Liver (tissue), 9 donors: ENCODE data around the gene ATP1B1. TPM values are rescaled to one million over a fixed set of nuclear protein-coding genes. Genes with fewer than 3 reads are reported as not detected.
A peak's percentile ranks its signal among the peaks of the same experiment; 100 is the strongest.

Experiments
- DNase-seq: peaks from one replicate; pipeline ENCODE4 v3.0.0-alpha.2; 2017; ENCODE audit warnings: low spot score
- H3K27ac ChIP-seq, 2 donors: one replicate each; pipeline ENCODE4 v1.7.0; 2013; ENCODE audit warnings: inconsistent platforms in 2 of 2, low read length in 2 of 2, control low read depth in 1 of 2, low read depth in 1 of 2, mild to moderate bottlenecking in 1 of 2
- H3K27me3 ChIP-seq, 4 donors: one replicate each; pipeline versions ENCODE4 v1.6.1 to v1.7.0; 2013; ENCODE audit warnings: low read length in 3 of 4, inconsistent platforms in 1 of 4, mild to moderate bottlenecking in 1 of 4, moderate library complexity in 1 of 4; ENCODE audit not compliant: control insufficient read depth in 4 of 4, insufficient read depth in 4 of 4
- H3K36me3 ChIP-seq, 4 donors: one replicate each; pipeline versions ENCODE4 v1.6.1 to v1.7.0; 2013; ENCODE audit warnings: low read length in 3 of 4, mild to moderate bottlenecking in 3 of 4, low read depth in 1 of 4, moderate library complexity in 1 of 4; ENCODE audit not compliant: control insufficient read depth in 4 of 4, insufficient read depth in 3 of 4
- H3K4me1 ChIP-seq, 4 donors: one replicate each; pipeline versions ENCODE4 v1.6.1 to v1.7.0; 2013; ENCODE audit warnings: low read length in 3 of 4, mild to moderate bottlenecking in 3 of 4, moderate library complexity in 1 of 4; ENCODE audit not compliant: control insufficient read depth in 4 of 4, insufficient read depth in 4 of 4
- H3K4me3 ChIP-seq, 3 donors: one replicate each; pipeline versions ENCODE4 v1.6.1 to v1.7.0; 2013; ENCODE audit warnings: low read length in 3 of 3, control low read depth in 1 of 3, low read depth in 1 of 3, mild to moderate bottlenecking in 1 of 3
- H3K9ac ChIP-seq, 2 donors: one replicate each; pipeline ENCODE4 v1.7.0; 2013; ENCODE audit warnings: low read length in 2 of 2, mild to moderate bottlenecking in 2 of 2, moderate library complexity in 2 of 2, control low read depth in 1 of 2, low read depth in 1 of 2
- H3K9me3 ChIP-seq, 4 donors: one replicate each; pipeline versions ENCODE4 v1.6.1 to v1.7.0; 2013; ENCODE audit warnings: low read length in 3 of 4; ENCODE audit not compliant: control insufficient read depth in 4 of 4
- FOXA1 ChIP-seq: IDR thresholded peaks from 2 replicates; pipeline ENCODE4 v1.6.1; 2016; ENCODE audit warnings: antibody characterized with exemption
- FOXA2 ChIP-seq: IDR thresholded peaks from 2 replicates; pipeline ENCODE4 v1.6.1; 2016; ENCODE audit warnings: antibody characterized with exemption
- RAD21 ChIP-seq, 2 donors: IDR thresholded peaks; 2 replicates each; pipeline ENCODE4 v1.6.1; 2016; ENCODE audit warnings: antibody characterized with exemption in 2 of 2, mild to moderate bottlenecking in 2 of 2
- RXRA ChIP-seq, 2 donors: IDR thresholded peaks; 2 replicates each; pipeline ENCODE4 v1.6.1; 2017 to 2018; ENCODE audit warnings: antibody characterized with exemption in 2 of 2, mild to moderate bottlenecking in 1 of 2
- TAF1 ChIP-seq: conservative IDR thresholded peaks from 2 replicates; pipeline ENCODE4 v1.6.1; 2016; ENCODE audit warnings: antibody characterized with exemption, mild to moderate bottlenecking
- WGBS: extraction: QIAGEN DNeasy Blood & Tissue Kit; methylation state at CpG from one replicate; pipeline ENCODE4 v1.1.7; 2013; 5-methylcytosine and 5-hydroxymethylcytosine counted together
- polyA plus RNA-seq, 2 donors: library from polyadenylated mRNA; stranded (reverse) in 1 of 2; unstranded in 1 of 2; fragments of 200-250 nt in 1 of 2; fragments of >200 nt in 1 of 2; fragmentation: Nextera tagmentation in 1 of 2; extraction: Ambion mirVana in 1 of 2; gene quantifications; one replicate each; pipeline versions ENCODE4 v1.2.1 to v1.2.3, GENCODE V29; 2013 to 2015
- total RNA-seq, 2 donors: library from RNA; depleted of rRNA; stranded (reverse); fragments of >200 nt; gene quantifications; one replicate each; pipeline ENCODE4 v1.2.3, GENCODE V29; 2014
- TF ChIP-seq, protein P1 (sequence below): IDR thresholded peaks from 2 replicates; pipeline ENCODE4 v1.6.1; 2016; ENCODE audit warnings: antibody characterized with exemption
- TF ChIP-seq, protein P2 (sequence below): IDR thresholded peaks from 2 replicates; pipeline ENCODE4 v1.6.1; 2016; ENCODE audit warnings: antibody characterized with exemption
- TF ChIP-seq, protein P3 (sequence below): IDR thresholded peaks from 2 replicates; pipeline ENCODE4 v1.6.1; 2016; ENCODE audit warnings: antibody characterized with exemption, mild to moderate bottlenecking
- TF ChIP-seq, protein P4 (sequence below): fragments of 150-350 bp; IDR thresholded peaks from 2 replicates; pipeline ENCODE4 v1.5.1; 2017; ENCODE audit warnings: improper control_type of control experiment, low read depth, low read length; ENCODE audit not compliant: missing input control
- TF ChIP-seq, protein P5 (sequence below): IDR thresholded peaks from 2 replicates; pipeline ENCODE4 v1.6.1; 2016; ENCODE audit warnings: antibody characterized with exemption
- donor health status: healthy.
- donor health status: healthy.
- donor health status: healthy.
- donor health status: healthy.
- donor health status: healthy.

The ATP1B1 gene
- total RNA-seq (10 to 100 TPM; 36.1 to 53.8 TPM), polyA plus RNA-seq (10 to 100 TPM; 39.1 to 57.0 TPM)

DNA sequence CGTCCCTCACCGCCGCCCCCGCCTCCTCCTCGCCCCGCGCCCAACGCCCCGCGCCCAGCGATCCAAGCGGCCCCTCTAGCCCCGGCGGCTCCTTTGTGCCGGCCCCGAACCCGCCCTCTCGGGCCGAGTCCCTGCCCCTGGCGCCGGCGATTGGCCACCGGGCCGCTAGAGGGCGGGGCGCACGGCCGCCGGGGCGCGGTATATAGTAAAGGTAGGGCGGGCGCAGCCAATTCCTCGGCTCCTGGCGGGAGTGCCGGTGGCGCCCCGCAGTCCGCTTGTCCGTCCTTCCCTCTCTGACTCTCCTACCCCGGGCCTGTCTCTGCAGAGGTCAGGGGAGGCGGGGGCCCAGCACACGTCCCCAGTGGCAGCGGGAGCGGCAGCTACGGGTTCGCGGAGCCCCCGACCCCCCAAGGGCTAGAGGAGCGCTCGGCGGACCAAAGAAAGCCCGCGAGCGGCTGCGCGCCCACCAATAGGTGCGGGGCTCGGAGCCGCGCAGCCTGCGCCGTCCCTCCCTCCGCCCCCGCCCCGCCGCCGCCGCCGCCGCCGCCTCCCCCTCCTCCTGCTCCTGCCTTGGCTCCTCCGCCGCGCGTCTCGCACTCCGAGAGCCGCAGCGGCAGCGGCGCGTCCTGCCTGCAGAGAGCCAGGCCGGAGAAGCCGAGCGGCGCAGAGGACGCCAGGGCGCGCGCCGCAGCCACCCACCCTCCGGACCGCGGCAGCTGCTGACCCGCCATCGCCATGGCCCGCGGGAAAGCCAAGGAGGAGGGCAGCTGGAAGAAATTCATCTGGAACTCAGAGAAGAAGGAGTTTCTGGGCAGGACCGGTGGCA is at the start of gene ATP1B1:
ATP1B1 (plus strand) TSS at position 596 of the 826 bp plus-strand sequence; CDS start at position 736, 140 bp downstream.
- peaks cover 5 to 47% (median 28%) of the 10 kb centered on the region in 4 donors for H3K4me1 ChIP-seq

More for the DNA sequence above, at the start of gene ATP1B1:
- no peaks in the 10 kb centered on the region for H3K9me3 ChIP-seq
- peak; percentile 88 for DNase-seq
- peak within 1 kb of the TSS; percentile 80 to 88 for H3K27ac ChIP-seq
- peak within 1 kb of the TSS; percentile 70 to 87 (median 85) for H3K4me3 ChIP-seq
- WGBS = under 1% methylated on average over 100 of the region's 100 CpGs
- H3K9ac ChIP-seq = peak within 1 kb of the TSS; percentile 93 to 99
- no peaks in the 10 kb centered on the region for H3K27me3 ChIP-seq
- no peak for TF ChIP-seq FOXA1
- peak in 1 of 2 donors; percentile 12 for TF ChIP-seq RAD21 (IDR thresholded peaks at IDR 0.05)
- TF ChIP-seq RXRA (IDR thresholded peaks at IDR 0.05) = no peak
- TF ChIP-seq, protein P1, sequence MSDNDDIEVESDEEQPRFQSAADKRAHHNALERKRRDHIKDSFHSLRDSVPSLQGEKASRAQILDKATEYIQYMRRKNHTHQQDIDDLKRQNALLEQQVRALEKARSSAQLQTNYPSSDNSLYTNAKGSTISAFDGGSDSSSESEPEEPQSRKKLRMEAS = no peak
- peak; percentile 93 for TF ChIP-seq TAF1
- TF ChIP-seq FOXA2 = no peak
- TF ChIP-seq, protein P2, sequence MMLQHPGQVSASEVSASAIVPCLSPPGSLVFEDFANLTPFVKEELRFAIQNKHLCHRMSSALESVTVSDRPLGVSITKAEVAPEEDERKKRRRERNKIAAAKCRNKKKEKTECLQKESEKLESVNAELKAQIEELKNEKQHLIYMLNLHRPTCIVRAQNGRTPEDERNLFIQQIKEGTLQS = no peak
- TF ChIP-seq, protein P3, sequence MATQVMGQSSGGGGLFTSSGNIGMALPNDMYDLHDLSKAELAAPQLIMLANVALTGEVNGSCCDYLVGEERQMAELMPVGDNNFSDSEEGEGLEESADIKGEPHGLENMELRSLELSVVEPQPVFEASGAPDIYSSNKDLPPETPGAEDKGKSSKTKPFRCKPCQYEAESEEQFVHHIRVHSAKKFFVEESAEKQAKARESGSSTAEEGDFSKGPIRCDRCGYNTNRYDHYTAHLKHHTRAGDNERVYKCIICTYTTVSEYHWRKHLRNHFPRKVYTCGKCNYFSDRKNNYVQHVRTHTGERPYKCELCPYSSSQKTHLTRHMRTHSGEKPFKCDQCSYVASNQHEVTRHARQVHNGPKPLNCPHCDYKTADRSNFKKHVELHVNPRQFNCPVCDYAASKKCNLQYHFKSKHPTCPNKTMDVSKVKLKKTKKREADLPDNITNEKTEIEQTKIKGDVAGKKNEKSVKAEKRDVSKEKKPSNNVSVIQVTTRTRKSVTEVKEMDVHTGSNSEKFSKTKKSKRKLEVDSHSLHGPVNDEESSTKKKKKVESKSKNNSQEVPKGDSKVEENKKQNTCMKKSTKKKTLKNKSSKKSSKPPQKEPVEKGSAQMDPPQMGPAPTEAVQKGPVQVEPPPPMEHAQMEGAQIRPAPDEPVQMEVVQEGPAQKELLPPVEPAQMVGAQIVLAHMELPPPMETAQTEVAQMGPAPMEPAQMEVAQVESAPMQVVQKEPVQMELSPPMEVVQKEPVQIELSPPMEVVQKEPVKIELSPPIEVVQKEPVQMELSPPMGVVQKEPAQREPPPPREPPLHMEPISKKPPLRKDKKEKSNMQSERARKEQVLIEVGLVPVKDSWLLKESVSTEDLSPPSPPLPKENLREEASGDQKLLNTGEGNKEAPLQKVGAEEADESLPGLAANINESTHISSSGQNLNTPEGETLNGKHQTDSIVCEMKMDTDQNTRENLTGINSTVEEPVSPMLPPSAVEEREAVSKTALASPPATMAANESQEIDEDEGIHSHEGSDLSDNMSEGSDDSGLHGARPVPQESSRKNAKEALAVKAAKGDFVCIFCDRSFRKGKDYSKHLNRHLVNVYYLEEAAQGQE = peak; percentile 93
- TF ChIP-seq, protein P4, sequence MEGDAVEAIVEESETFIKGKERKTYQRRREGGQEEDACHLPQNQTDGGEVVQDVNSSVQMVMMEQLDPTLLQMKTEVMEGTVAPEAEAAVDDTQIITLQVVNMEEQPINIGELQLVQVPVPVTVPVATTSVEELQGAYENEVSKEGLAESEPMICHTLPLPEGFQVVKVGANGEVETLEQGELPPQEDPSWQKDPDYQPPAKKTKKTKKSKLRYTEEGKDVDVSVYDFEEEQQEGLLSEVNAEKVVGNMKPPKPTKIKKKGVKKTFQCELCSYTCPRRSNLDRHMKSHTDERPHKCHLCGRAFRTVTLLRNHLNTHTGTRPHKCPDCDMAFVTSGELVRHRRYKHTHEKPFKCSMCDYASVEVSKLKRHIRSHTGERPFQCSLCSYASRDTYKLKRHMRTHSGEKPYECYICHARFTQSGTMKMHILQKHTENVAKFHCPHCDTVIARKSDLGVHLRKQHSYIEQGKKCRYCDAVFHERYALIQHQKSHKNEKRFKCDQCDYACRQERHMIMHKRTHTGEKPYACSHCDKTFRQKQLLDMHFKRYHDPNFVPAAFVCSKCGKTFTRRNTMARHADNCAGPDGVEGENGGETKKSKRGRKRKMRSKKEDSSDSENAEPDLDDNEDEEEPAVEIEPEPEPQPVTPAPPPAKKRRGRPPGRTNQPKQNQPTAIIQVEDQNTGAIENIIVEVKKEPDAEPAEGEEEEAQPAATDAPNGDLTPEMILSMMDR = peak; percentile 54
- TF ChIP-seq, protein P5, sequence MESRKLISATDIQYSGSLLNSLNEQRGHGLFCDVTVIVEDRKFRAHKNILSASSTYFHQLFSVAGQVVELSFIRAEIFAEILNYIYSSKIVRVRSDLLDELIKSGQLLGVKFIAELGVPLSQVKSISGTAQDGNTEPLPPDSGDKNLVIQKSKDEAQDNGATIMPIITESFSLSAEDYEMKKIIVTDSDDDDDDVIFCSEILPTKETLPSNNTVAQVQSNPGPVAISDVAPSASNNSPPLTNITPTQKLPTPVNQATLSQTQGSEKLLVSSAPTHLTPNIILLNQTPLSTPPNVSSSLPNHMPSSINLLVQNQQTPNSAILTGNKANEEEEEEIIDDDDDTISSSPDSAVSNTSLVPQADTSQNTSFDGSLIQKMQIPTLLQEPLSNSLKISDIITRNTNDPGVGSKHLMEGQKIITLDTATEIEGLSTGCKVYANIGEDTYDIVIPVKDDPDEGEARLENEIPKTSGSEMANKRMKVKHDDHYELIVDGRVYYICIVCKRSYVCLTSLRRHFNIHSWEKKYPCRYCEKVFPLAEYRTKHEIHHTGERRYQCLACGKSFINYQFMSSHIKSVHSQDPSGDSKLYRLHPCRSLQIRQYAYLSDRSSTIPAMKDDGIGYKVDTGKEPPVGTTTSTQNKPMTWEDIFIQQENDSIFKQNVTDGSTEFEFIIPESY = no peak
- H3K36me3 ChIP-seq = peaks cover 0 to 2% (median 0%) of the 10 kb centered on the region in 4 donors
